Fibroblast of skin of right biceps (primary cell): ENCODE results near the gene CTSZ.
"Not testable (repeated sequence)": the region's sequence is repeated elsewhere in the genome, so short reads cannot be mapped to it uniquely, and the experiment has no call there.

Source experiments
- DNase-seq: peaks from one replicate; pipeline ENCODE4 v3.0.0-alpha.2; 2013

The CTSZ gene

GRCh38 chr20:59006864-59007664, at the start of gene CTSZ:
CTSZ (minus strand) TSS chr20:59007254; CDS start chr20:59007128, 126 bp downstream.
- DNase-seq = peak; percentile 53

GRCh38 chr20:59055302-59055701, 48.2 kb upstream of the CTSZ start:
- peak; percentile 13 for DNase-seq

DNA sequence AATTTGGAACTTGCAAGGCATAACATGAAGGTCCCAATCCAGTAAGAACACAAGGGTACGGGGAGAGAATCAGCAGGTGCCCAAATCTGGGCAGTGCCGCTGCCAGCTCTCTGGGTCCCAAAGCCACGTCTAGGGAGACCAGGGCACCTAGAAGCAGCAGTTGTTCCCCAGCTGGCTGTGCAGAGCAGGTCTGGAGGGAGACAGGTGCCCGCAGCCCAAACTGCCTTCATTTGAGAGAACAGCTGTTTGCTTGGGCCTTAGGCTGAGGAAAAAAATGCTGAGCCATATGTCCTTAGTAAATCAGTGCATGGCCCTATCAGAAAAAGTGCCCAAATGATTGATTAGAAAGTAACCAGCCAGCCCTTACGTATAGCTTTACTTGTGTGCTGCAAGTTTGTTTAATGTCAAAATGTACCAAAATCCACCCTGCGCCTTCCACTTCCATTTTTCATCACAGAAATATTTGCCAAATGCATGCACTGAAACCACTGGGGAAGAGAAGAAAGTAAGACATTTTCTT, 44.7 kb upstream of the CTSZ start:
- DNase-seq = no peak

GRCh38 chr20:59050437-59050836, 43.4 kb upstream of the CTSZ start:
- no peak for DNase-seq

- DNase-seq = no peak
These were observed 41.6 kb upstream of the CTSZ start for GRCh38 chr20:59048681-59049030.

DNA sequence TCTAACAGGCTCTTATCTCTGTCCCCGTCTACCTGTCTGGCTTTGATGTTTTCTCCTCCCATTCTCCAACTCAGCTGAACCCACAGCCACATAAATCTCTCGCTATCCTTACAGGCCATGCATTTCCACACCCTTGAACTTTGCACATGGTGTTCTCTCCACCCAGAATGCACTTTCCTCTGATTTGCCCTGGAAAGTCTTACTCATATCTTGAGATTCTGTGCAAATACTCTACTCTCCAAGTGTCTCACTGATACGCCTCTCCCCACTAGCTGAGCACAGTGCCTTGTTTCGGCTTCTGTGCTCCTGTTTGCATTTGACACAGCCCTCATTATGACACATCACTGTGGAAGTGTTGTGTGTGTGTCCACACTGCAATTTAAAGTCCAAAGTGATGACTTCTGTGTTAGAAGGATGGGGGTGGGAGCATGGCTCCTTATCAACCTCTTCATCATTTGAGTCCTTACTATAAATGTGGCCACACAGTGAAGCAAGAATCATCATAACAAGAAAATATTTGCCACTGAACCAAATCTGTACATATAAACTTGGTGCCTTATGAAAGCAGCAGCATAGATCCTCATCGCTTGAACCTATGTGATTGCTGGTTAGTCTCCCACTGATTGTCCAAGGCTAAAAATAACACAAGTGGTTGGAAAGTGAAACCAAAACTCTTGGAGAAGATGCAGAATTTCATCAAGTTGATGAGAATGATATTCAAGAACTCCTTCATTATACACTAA, 41.1 kb upstream of the CTSZ start:
- DNase-seq = peak; percentile 84

- DNase-seq = no peak
These were observed 39.8 kb upstream of the CTSZ start for GRCh38 chr20:59046862-59047261.

DNA sequence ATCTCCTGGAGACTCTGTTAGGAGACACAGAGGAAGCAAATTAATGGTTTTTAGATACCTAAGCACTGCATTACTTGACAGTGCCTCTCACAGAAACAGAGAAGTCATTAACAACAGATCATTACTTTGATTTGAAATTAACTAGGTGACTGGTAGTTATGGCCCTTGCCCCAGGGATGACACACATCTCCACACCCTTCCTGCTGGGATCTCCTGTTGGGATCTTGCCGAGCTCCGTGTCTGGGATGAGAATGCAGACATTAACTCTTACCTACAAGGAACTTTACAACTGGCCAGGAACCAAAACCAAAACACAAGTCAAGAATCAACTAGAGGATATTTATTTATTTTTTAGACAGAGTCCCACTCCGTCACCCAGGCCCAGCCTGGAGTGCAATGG, 37.7 kb upstream of the CTSZ start:
- no peak for DNase-seq

- no peak for DNase-seq
These were observed 37.2 kb upstream of the CTSZ start for GRCh38 chr20:59044295-59044694.

DNA sequence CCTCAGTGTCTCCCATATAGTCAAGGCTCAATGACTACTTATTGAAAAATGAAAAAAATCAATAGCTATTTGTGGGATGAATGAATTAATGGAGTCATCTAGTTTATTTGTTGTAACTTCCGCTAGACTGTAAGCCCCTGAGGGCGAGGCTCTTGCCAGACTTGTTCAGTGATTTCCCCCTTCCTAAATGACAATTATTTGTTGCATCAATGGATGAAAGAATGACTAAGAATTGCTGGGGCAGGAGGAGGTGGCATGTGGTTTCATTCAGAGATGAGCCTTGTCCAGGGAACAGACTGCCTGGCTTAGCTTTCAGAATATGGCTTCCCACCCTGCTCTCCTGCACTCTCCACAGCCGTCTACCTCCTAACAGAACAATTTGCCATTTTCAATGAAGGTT, 36.6 kb upstream of the CTSZ start:
- peak; percentile 38 for DNase-seq

GRCh38 chr20:59042796-59043631, 36.0 kb upstream of the CTSZ start:
- DNase-seq = peak; percentile 92

DNA sequence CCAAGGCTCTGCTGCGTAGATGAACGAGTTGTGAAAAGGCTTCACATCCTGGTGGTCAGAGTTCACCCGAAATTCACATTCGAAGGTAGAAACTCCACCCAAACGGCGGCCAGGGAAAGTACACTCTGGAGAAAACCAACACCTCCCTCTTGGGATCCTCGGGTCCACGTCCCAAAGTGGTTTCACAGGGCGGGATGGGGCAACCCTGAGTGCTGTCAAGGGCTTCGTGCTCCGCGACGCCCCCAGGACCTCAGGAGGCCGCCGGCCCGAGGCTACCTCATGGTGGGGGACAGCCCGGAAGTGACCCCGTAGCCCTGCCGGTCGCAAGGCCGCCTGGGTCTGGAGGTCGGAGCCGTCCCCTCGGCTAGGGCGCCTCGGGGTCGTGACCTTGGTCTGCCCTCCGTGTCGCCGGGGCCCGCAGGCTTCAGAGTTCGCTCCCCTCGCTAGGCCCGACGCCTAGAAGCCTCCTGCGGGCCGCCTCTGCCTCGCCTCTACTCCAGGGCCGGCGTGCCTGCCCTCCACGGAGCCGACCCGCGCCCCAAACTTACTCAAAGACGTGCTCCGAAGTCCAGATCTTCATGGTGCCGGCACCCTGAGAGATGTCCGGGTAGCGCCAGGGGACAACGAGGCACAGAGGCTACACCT, 35.2 kb upstream of the CTSZ start, which contains the start of gene PRELID3B:
PRELID3B (minus strand) TSS at position 636 of the 645 bp plus-strand sequence; CDS start at position 580, 56 bp downstream.
- DNase-seq = peak; percentile 29

- DNase-seq = not testable (repeated sequence)
These were observed 34.4 kb upstream of the CTSZ start for GRCh38 chr20:59041487-59041886.

- DNase-seq = no peak
These were observed 33.6 kb upstream of the CTSZ start for GRCh38 chr20:59040667-59041066.

DNA sequence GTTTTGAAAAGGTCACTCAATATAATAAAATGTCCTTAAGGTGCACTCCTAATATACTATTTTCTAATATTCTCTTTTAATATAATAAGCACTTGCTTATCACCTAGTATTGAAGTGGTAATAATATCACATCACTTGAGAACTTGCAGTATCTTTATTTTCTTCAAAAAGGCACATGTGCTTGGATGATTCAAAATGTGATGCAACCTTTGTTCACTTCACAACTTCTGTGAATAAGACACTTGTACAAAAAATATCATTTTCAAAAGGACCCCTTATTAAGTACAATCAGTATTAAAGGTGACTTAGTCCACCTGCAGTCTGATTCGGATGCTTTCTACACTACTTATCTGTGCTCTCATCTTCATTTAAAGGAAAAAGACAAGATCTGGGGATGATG, 32.2 kb upstream of the CTSZ start:
- no peak for DNase-seq

DNA sequence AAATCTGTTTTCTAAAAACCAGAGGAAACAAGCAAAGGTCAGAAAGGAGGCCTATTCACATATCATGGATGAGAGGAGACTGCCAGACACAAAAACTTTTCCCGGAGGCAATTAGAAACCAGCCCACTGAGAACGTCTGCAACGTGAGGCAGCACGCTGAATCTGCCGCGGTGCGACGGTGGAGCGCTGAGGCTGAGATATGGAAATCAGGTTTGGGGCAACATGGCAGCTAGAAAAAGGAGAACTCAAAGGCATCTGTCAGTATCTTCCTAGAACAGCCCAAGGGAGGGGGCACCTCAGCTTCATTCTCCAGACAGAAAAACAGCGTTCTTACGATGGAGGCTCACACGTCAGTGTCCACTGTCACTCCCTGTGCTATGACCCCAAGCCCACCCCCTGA, 30.3 kb upstream of the CTSZ start:
- DNase-seq = no peak

GRCh38 chr20:59035381-59035780, 28.3 kb upstream of the CTSZ start:
- DNase-seq = no peak

- DNase-seq = no peak
These were observed 26.6 kb upstream of the CTSZ start for GRCh38 chr20:59033616-59034165.

DNA sequence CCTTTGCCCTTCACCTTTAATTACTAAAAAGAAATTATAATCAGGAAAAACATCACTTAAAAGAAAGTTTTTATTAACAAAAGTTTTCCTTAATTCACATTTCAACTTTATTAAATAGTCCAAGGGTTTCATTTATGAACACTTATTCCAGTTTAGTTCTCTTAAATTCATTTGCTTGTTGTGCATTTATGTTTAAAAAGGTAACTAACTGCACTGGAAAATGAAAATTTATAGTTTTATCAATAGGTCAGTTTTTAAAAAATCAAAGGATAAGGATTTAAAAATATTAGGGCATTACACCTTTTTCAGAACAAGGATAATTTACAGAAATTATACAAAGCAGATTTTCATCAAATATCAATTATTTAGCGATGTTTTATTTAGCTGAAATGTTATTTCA, 26.0 kb upstream of the CTSZ start:
- DNase-seq = no peak

GRCh38 chr20:59032713-59033059, 25.6 kb upstream of the CTSZ start:
- DNase-seq = peak; percentile 49

DNA sequence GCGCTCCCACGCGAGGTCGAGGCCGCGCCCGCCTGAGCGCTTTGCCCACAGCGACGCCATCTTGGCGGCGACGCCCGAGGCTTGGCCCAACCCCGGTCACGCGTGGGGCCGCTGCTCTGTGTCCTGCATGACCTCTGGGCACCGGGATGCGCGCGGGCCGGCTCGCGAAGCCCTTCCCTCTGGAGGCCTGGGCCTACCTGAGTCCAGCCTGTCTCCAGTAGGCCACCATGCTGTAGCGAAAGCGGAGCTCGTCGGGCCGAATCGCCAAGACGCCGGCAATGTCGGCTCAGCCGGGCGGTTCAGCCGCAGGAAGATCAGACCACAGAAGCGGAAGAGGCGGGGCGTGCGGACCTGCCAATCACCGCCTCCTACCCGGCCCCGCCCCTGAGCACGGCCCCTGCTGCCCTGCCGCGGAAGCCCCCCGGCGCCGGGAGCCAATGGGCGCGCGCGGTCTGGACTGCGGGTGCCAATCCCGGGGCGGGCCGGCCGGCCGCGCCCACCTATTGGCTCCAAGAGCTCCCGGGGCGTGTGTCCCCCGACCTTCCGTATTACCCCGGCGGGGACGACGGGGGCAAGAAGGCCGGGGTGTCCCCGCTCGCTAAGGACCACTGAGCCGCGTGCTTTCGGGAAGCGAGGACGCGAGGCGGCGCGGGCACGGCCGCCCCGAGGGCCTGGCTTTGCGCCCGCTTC, 25.1 kb upstream of the CTSZ start, which contains the start of gene ATP5F1E:
ATP5F1E (minus strand) TSS at position 313 of the 690 bp plus-strand sequence; CDS start at position 229, 84 bp downstream.
- DNase-seq = peak; percentile 96
